Mesothelial cell of epicardium (in vitro differentiated cells): ENCODE results near the gene AFAP1. TPM values are rescaled to one million over a fixed set of nuclear protein-coding genes. Genes with fewer than 3 reads are reported as not detected.

Experiments used
- DNase-seq, 2 experiments: peaks; one replicate each; pipeline ENCODE4 v3.0.0; 2021; ENCODE audit warnings: low spot score in 2 of 2; ENCODE audit not compliant: unreplicated experiment in 2 of 2
- H3K27ac Mint-ChIP-seq: 2 replicates; pipeline ENCODE4 v1.8.0; 2021; ENCODE audit warnings: mixed read lengths
- H3K27me3 Mint-ChIP-seq: 2 replicates; pipeline ENCODE4 v1.8.0; 2021; ENCODE audit warnings: low read depth, mixed read lengths
- H3K36me3 Mint-ChIP-seq: 2 replicates; pipeline ENCODE4 v1.8.0; 2021; ENCODE audit warnings: mixed read lengths
- H3K4me1 Mint-ChIP-seq: 2 replicates; pipeline ENCODE4 v1.8.0; 2021; ENCODE audit warnings: mixed read lengths
- H3K4me3 Mint-ChIP-seq: 2 replicates; pipeline ENCODE4 v1.8.0; 2021; ENCODE audit warnings: mild to moderate bottlenecking, moderate library complexity, mixed read lengths
- H3K9me3 Mint-ChIP-seq: 2 replicates; pipeline ENCODE4 v1.8.0; 2021; ENCODE audit warnings: mixed read lengths
- CTCF ChIP-seq: fragments of 200-600 bp; sonication (generic); IDR thresholded peaks from one replicate; pipeline ENCODE4 v1.5.0; 2021; ENCODE audit warnings: antibody characterized with exemption; ENCODE audit not compliant: unreplicated experiment
- total RNA-seq: library from RNA; stranded (reverse); gene quantifications from 3 replicates; pipeline ENCODE4 v1.2.1, GENCODE V29; 2021

AFAP1 gene
- total RNA-seq, 1 donor from 2014 or later, result 82.4 TPM

- DNase-seq, result no peak
- H3K27me3 Mint-ChIP-seq, result peaks cover 14% of the 10 kb centered on the region
- H3K27ac Mint-ChIP-seq, result no peak overlapping the region
- TF ChIP-seq CTCF, result no peak
- no peaks in the 10 kb centered on the region for H3K36me3 Mint-ChIP-seq
- H3K4me1 Mint-ChIP-seq, result no peaks in the 10 kb centered on the region
- H3K4me3 Mint-ChIP-seq, result no peak overlapping the region
- H3K9me3 Mint-ChIP-seq, result no peaks in the 10 kb centered on the region
Observed at GRCh38 chr4:7732263-7732662, 207.4 kb downstream of the AFAP1 start.

- Mint-ChIP-seq H3K4me1 (no peaks in the 10 kb centered on the region), H3K27ac (no peak overlapping the region), H3K36me3 (no peaks in the 10 kb centered on the region), H3K27me3 (peaks cover 14% of the 10 kb centered on the region), H3K4me3 (no peak overlapping the region), H3K9me3 (no peaks in the 10 kb centered on the region)
- no peak for DNase-seq
- TF ChIP-seq CTCF, result no peak
Observed at GRCh38 chr4:7731437-7731836, 208.2 kb downstream of the AFAP1 start.

GRCh38 chr4:7727749-7728148 is 211.9 kb downstream of the AFAP1 start:
- Mint-ChIP-seq H3K4me3 (no peak overlapping the region), H3K4me1 (no peaks in the 10 kb centered on the region), H3K9me3 (peaks cover 6% of the 10 kb centered on the region), H3K27ac (no peak overlapping the region), H3K36me3 (no peaks in the 10 kb centered on the region), H3K27me3 (peaks cover 11% of the 10 kb centered on the region)
- no peak for DNase-seq
- TF ChIP-seq CTCF, result no peak

- H3K9me3 Mint-ChIP-seq, result peaks cover 6% of the 10 kb centered on the region
- no peaks in the 10 kb centered on the region for H3K36me3 Mint-ChIP-seq
- peaks cover 6% of the 10 kb centered on the region for H3K27me3 Mint-ChIP-seq
- H3K27ac Mint-ChIP-seq, result no peak overlapping the region
- no peak for TF ChIP-seq CTCF
- H3K4me1 Mint-ChIP-seq, result no peaks in the 10 kb centered on the region
- DNase-seq, result no peak
- no peak overlapping the region for H3K4me3 Mint-ChIP-seq
Observed at GRCh38 chr4:7726665-7727413, 212.8 kb downstream of the AFAP1 start.

- H3K36me3 Mint-ChIP-seq, result no peaks in the 10 kb centered on the region
- peaks cover 10% of the 10 kb centered on the region for H3K27me3 Mint-ChIP-seq
- H3K27ac Mint-ChIP-seq, result no peak overlapping the region
- no peak overlapping the region for H3K4me3 Mint-ChIP-seq
- H3K4me1 Mint-ChIP-seq, result no peaks in the 10 kb centered on the region
- peaks cover 6% of the 10 kb centered on the region for H3K9me3 Mint-ChIP-seq
- DNase-seq, result no peak
- no peak for TF ChIP-seq CTCF
Observed at GRCh38 chr4:7725951-7726350, 213.7 kb downstream of the AFAP1 start.
